Measurements from ENCODE around the gene MEF2A.

The MEF2A gene

GRCh38 chr15:99605990-99606389, 40.2 kb downstream of the MEF2A start:
- DNase-seq (ENCODE audit: low read depth), result no peak

- no peak for DNase-seq (ENCODE audit: low read depth)
Measured at GRCh38 chr15:99606646-99607045, 40.9 kb downstream of the MEF2A start.

GRCh38 chr15:99613481-99613880, 47.7 kb downstream of the MEF2A start:
- no peak for DNase-seq (ENCODE audit: low read depth)

- DNase-seq (ENCODE audit: low read depth), result no peak
Measured at GRCh38 chr15:99613887-99614647, 48.3 kb downstream of the MEF2A start.

- no peak for DNase-seq (ENCODE audit: low read depth)
Measured at GRCh38 chr15:99614749-99615288, 49.0 kb downstream of the MEF2A start.

- no peak for DNase-seq (ENCODE audit: low read depth)
Measured at GRCh38 chr15:99615460-99615859, 49.7 kb downstream of the MEF2A start.

GRCh38 chr15:99616129-99616528, 50.3 kb downstream of the MEF2A start:
- no peak for DNase-seq (ENCODE audit: low read depth)

GRCh38 chr15:99616773-99617342, 51.1 kb downstream of the MEF2A start:
- no peak for DNase-seq (ENCODE audit: low read depth)

- DNase-seq (ENCODE audit: low read depth), result no peak
Measured at GRCh38 chr15:99618941-99619411, 53.2 kb downstream of the MEF2A start.

- no peak for DNase-seq (ENCODE audit: low read depth)
Measured at GRCh38 chr15:99619712-99620111, 53.9 kb downstream of the MEF2A start.

- DNase-seq (ENCODE audit: low read depth), result no peak
Measured at GRCh38 chr15:99620178-99620577, 54.4 kb downstream of the MEF2A start.

GRCh38 chr15:99621767-99622166, 56.0 kb downstream of the MEF2A start:
- DNase-seq (ENCODE audit: low read depth), result no peak

- DNase-seq (ENCODE audit: low read depth), result no peak
Measured at GRCh38 chr15:99628374-99629001, 62.7 kb downstream of the MEF2A start.

GRCh38 chr15:99630607-99631131, 64.9 kb downstream of the MEF2A start:
- no peak for DNase-seq (ENCODE audit: low read depth)

- DNase-seq (ENCODE audit: low read depth), result no peak
Measured at GRCh38 chr15:99631255-99631654, 65.5 kb downstream of the MEF2A start.

- DNase-seq (ENCODE audit: low read depth), result no peak
Measured at GRCh38 chr15:99632521-99632920, 66.7 kb downstream of the MEF2A start.

GRCh38 chr15:99633655-99634054, 67.9 kb downstream of the MEF2A start:
- DNase-seq (ENCODE audit: low read depth), result no peak

- DNase-seq (ENCODE audit: low read depth), result no peak
Measured at GRCh38 chr15:99634576-99634975, 68.8 kb downstream of the MEF2A start.

GRCh38 chr15:99635145-99635544, 69.4 kb downstream of the MEF2A start:
- no peak for DNase-seq (ENCODE audit: low read depth)

GRCh38 chr15:99635794-99636193, 70.0 kb downstream of the MEF2A start:
- no peak for DNase-seq (ENCODE audit: low read depth)

- DNase-seq (ENCODE audit: low read depth), result no peak
Measured at GRCh38 chr15:99644913-99645542, 79.2 kb downstream of the MEF2A start.

- DNase-seq (ENCODE audit: low read depth), result no peak
Measured at GRCh38 chr15:99645543-99645935, 79.8 kb downstream of the MEF2A start.

Measured in stimulated activated CD8-positive, alpha-beta memory T cell treated with anti-CD3 and anti-CD28 coated beads, Interleukin-15, amount 100 ng/mL, for 24 hours (primary cell).